HuH-7.5 (cell line): ENCODE results near the gene TLE1.
"Not testable (repeated sequence)": the region's sequence is repeated elsewhere in the genome, so short reads cannot be mapped to it uniquely, and the experiment has no call there.

ENCODE experiments used
- DNase-seq: peaks from one replicate; pipeline ENCODE4 v3.0.0; 2011; ENCODE audit warnings: low spot score

Gene TLE1

GRCh38 chr9:81599837-81600236, 89.5 kb downstream of the TLE1 start:
- no peak for DNase-seq

DNA sequence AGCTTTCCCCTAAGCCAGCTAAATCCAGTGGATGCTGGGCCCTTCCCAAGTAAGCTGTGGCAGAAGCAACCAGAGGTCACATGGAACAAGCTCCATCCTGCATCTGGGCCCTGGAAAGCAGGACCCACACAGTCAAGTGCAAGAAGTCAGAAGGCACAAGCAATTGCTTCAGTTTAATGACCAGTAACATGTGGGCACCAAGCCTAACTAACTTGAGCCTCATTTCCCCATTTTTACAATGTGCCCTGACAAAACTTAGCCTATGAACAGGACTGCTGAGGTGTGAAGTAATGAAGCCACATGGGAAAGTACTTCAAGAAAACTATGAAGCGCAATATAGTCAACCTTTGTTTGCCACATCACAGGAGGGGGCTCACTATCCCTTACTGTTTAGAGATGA, 90.5 kb downstream of the TLE1 start:
- no peak for DNase-seq

- DNase-seq, result no peak
These were observed 91.2 kb downstream of the TLE1 start for GRCh38 chr9:81598123-81598497.

DNA sequence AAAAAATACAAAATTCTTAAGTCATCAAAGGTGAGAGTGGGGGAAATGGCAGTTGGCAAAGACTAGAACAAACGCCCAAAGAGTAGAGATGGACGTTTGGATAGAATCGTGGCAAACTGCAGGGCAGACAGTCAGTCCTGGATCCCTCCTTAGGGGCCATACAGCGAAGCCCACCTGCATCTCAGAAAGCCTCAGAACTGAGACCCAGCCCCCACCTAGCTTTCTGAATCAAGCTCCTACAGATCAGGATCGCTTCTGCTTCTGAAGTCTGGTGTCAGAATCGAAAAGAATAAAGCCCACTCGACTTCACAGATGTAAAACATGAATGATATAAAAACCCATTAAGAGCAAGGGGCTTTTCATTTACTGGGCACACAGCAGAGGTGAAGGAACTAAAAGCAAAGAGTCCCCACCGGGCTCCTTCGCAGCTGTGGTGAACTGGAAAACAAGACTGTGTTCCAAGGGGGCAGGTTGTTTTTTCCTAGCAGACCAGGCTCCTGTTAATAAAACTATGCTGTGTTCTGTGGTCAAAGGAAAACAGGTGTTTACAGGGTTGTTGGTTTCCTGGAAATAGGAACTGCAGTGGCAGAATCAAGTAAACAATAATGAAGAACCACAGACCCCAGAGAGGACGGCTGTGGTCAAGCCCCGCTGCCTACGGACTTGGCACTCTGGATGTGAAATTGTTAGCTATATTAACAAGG, 91.8 kb downstream of the TLE1 start:
- no peak for DNase-seq

DNA sequence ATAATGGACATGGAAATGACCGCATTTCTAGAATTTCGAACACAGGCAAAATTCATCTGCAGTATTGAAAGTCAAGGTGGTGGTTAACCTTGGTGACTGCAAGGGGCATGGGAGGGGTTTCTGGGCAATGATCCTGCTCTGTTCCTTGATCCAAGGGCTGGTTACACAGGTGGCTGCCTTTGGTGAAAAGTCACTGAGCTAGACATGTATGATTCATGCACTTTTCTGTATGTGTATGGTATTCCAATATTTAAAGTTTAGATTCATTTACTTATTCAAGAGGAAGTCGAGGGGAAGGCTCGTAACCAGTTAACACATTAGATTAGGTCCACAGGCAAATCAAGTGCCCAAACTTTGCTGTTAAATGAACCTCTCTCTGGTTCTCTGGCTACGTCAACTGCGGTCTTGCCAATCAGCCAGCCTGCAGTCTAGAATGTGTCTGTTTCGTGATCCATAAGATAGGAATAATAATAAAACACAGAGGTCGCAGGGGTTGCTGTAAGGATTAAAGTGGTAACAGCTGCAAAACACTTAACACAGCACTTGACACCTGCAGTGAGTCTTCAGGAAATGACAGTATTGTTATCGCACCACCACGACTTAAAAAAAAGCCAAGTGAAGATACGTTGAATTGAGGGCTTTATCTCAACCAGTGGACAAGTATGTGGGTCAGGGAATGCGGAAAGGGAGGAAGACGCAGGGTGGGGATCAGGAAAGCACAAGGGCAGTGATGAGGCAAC, 92.5 kb downstream of the TLE1 start:
- DNase-seq, result no peak

DNA sequence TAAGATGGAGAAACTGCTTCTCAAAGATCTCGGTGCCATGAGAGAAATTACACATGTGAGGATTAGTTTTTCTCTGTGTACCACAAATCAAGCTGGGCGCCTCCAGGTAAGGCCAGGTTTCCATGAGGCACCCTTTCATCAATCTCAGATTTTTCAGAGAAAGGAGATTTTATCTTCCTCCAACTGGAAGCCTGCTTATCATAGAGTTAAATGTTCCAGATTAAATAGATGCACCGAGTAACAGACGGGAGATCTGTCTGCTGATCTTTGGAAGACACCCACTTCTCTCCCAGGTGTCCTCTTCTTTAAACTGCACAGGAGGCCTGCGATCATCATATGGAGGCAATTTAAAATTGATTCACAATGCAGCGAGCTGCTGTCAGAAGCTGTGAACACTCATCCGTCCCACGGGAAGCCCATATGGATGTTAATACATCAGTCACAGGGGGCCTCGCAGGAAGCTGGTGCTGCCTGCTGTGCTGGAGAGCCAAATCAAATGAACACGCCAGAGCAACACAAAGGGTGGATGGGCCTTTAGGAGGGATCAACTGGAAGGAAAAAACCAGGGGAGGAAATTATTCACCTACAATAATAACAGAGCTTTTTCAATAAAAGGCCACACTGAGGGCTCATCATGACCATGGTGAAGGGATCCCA, 93.3 kb downstream of the TLE1 start:
- DNase-seq, result no peak

DNA sequence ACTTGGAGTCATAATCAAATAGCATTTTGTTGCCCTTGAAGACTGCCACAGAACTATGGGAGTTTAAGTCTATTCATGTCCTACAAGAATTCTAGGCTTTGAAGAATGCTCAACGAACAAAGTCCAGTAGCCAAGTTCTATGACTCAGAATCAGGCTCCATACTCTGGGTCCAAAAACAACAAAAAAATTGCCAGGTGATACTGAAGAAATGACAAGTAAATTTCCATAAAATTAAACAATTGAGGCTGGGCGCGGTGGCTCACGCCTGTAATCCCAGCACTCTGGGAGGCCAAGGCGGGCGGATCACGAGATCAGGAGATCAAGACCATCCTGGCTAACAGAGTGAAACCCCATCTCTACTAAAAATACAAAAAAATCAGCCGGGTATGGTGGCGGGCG, 94.1 kb downstream of the TLE1 start:
- not testable (repeated sequence) for DNase-seq

DNA sequence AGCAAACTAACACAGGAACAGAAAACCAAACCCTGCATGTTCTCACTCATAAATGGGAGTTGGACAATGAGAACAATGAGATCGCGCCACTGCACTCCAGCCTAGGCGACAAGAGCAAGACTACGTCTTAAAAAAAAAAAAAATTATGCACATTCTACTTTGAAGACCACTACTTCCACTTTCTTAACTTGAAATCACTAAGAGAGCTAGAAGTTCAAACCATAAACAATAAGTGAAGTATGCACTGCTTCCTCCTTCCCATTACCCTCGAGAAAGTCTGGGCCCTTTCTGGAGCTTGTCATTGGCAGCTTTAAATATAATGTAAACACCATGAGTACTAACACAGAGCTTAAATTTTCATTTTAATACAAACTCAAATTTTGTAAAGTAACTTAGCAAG, 94.9 kb downstream of the TLE1 start:
- DNase-seq, result no peak

- DNase-seq, result no peak
These were observed 96.5 kb downstream of the TLE1 start for GRCh38 chr9:81592887-81593266.

GRCh38 chr9:81591791-81592190, 97.6 kb downstream of the TLE1 start:
- DNase-seq, result no peak

GRCh38 chr9:81590688-81591087, 98.7 kb downstream of the TLE1 start:
- DNase-seq, result no peak

DNA sequence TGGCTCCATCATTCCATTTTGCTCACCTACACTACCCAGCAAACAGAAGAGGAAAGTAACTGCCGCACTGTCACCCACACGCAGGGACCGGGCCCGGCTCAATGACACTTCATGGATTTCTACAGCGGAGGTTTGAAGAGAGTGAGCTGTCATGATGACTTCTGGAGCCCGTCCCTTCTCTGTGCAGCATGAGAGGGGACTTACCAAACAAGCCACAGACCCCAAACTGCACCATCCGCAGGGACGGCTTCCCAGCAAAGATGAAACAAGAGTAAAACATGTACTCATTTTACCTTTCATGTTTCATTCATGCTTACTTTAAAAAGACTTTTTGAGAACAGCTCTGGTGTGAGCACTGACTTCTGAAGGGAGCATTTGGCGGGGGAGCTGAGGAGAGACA, 99.5 kb downstream of the TLE1 start:
- DNase-seq, result no peak

GRCh38 chr9:81589392-81589791, 100.0 kb downstream of the TLE1 start:
- no peak for DNase-seq

- peak; percentile 81 for DNase-seq
These were observed 101.0 kb downstream of the TLE1 start for GRCh38 chr9:81588148-81588871.

- no peak for DNase-seq
These were observed 102.6 kb downstream of the TLE1 start for GRCh38 chr9:81586786-81587185.

- DNase-seq, result no peak
These were observed 104.1 kb downstream of the TLE1 start for GRCh38 chr9:81585191-81585763.

GRCh38 chr9:81584099-81584498, 105.2 kb downstream of the TLE1 start:
- no peak for DNase-seq

DNA sequence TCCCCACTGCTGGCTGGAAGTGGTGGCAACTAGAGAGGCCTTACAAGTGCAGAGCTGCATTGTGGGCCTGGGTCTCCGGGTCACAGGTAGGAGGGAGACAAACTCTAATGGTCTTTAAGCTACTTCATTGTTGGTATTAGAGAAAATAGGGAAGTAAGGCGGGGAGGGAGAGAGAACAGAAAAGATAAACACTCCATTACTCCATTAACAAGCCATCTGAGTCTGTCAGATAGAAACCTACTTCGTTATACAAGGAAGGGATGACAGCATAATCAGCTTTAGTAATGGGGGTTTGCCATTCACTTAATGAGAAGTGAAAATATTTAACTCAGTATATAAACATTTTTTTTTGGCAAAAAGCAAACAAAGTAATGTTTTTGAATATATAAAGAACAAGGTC, 107.4 kb downstream of the TLE1 start:
- DNase-seq, result no peak

- DNase-seq, result no peak
These were observed 110.0 kb downstream of the TLE1 start for GRCh38 chr9:81579381-81579780.

GRCh38 chr9:81578606-81579005, 110.7 kb downstream of the TLE1 start:
- no peak for DNase-seq

DNA sequence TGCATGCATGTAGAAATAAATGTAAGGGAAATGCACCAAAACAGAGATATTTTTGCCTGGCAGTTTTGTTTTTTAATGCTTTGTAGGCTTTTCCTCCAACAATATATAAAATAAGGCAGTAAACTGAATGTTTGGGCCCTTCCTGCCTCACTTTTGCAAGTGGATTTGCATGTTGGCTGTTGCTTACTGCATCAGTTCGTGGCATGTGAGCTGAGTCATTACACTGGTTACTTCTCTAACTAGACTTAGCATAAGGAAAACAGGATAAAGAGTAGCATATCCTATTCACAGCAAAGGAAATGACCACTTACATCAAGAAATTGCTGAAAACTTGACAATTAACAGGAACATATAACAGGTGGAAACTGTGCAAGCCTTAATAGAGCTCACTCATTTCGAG, 113.4 kb downstream of the TLE1 start:
- DNase-seq, result no peak

DNA sequence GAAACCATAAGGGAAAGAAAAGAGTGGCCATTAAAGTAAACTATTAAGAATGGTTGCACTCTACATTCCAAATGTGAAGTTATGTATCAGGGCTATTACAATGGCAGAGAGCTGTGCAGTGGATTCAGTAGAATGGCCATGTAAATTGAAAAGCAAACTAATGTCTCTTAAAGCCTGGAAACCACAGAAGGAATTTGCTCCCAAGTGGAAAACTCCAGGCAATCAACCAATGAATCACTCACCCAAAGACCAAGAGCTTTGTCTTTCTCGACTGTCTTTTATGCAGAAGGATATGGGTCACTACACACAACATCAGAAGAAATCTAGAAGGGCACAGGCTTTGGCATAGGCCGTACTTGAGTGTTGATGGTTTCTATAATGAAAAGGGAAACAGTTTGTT, 114.9 kb downstream of the TLE1 start:
- DNase-seq, result no peak
